B cell (primary cell): ENCODE results near the gene GUSB.

ENCODE experiments used
- EZH2 ChIP-seq: IDR thresholded peaks from 2 replicates; pipeline ENCODE4 v1.6.1; 2012; ENCODE audit warnings: borderline replicate concordance, low read depth, mild to moderate bottlenecking, moderate library complexity, low read length; ENCODE audit not compliant: insufficient read depth, poor library complexity, severe bottlenecking
- TF ChIP-seq, protein P1 (sequence below): fragments of 200-600 bp; IDR thresholded peaks from one replicate; pipeline ENCODE4 v1.8.0; 2022; ENCODE audit warnings: antibody characterized with exemption, mild to moderate bottlenecking

DNA sequence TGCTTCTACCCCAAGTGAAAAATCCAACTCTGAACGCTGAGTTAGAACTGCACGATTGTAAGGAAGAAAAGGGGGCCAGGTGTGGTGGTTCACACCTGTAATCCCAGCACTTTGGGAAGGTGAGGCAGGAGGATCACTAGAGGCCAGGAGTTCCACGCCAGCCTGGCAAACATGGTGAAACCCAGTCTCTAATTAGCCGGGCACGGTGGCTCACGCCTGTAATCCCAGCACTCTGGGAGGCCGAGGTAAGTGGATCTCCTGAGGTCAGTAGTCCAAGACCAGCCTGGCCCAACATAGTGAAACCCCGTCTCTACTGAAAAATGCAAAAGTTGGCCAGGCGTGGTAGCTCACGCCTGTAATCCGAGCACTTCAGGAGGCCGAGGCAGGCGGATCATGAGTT, 9.0 kb downstream of the GUSB start:
- TF ChIP-seq, protein P1, sequence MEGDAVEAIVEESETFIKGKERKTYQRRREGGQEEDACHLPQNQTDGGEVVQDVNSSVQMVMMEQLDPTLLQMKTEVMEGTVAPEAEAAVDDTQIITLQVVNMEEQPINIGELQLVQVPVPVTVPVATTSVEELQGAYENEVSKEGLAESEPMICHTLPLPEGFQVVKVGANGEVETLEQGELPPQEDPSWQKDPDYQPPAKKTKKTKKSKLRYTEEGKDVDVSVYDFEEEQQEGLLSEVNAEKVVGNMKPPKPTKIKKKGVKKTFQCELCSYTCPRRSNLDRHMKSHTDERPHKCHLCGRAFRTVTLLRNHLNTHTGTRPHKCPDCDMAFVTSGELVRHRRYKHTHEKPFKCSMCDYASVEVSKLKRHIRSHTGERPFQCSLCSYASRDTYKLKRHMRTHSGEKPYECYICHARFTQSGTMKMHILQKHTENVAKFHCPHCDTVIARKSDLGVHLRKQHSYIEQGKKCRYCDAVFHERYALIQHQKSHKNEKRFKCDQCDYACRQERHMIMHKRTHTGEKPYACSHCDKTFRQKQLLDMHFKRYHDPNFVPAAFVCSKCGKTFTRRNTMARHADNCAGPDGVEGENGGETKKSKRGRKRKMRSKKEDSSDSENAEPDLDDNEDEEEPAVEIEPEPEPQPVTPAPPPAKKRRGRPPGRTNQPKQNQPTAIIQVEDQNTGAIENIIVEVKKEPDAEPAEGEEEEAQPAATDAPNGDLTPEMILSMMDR, result no peak
- no peak for TF ChIP-seq EZH2
